ENCODE results near the gene HAAO.

- no peak for TF ChIP-seq JUND (CRISPR knock-in tag; IDR thresholded peaks at IDR 0.05)
- TF ChIP-seq CTCF (CRISPR knock-in tag; IDR thresholded peaks at IDR 0.05): no peak
- TF ChIP-seq CEBPG (CRISPR knock-in tag; IDR thresholded peaks at IDR 0.05): no peak
- TF ChIP-seq SKIL (CRISPR knock-in tag; IDR thresholded peaks at IDR 0.05; ENCODE audit: borderline replicate concordance): no peak
- no peak for TF ChIP-seq ZNF7 (CRISPR knock-in tag; IDR thresholded peaks at IDR 0.05)
- no peak for TF ChIP-seq MAFK (conservative IDR thresholded peaks at IDR 0.05 in 1 of 2, IDR thresholded peaks at IDR 0.05 in 1 of 2; ENCODE audit: low read length in 2 of 2)
- no peak for TF ChIP-seq EZH2 (conservative IDR thresholded peaks at IDR 0.05; ENCODE audit: low read depth, low read length)
- no peak for TF ChIP-seq POLR2A (IDR thresholded peaks at IDR 0.05; ENCODE audit: insufficient read depth in 1 of 2, low read depth in 2 of 2, low read length in 2 of 2)
Measured at GRCh38 chr2:42758751-42759150, 33.6 kb downstream of the HAAO start.
